HG02610 (cell line): ENCODE data around the gene BTBD3.

ENCODE experiments used
- ATAC-seq: cut with Tn5 transposase; IDR thresholded peaks from one replicate; pipeline ENCODE4 v1.9.1; 2021; ENCODE audit warnings: mild to moderate bottlenecking, moderate library complexity; ENCODE audit not compliant: unreplicated experiment

BTBD3 gene

GRCh38 chr20:11965602-11966001 lies 47.9 kb downstream of the BTBD3 start:
- no peak for ATAC-seq

- ATAC-seq, result no peak
Observed at GRCh38 chr20:11966186-11966585, 48.5 kb downstream of the BTBD3 start.

GRCh38 chr20:11970243-11970836 lies 52.6 kb downstream of the BTBD3 start:
- no peak for ATAC-seq

GRCh38 chr20:11972478-11972877 lies 54.8 kb downstream of the BTBD3 start:
- no peak for ATAC-seq
